ENCODE data around the gene HSPB6. TPM values are rescaled to one million over a fixed set of nuclear protein-coding genes. Genes with fewer than 3 reads are reported as not detected.
A peak's percentile ranks its signal among the peaks of the same experiment; 100 is the strongest.
"Not testable (repeated sequence)": the region's sequence is repeated elsewhere in the genome, so short reads cannot be mapped to it uniquely, and the experiment has no call there.

Gene HSPB6, protein sequence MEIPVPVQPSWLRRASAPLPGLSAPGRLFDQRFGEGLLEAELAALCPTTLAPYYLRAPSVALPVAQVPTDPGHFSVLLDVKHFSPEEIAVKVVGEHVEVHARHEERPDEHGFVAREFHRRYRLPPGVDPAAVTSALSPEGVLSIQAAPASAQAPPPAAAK
- total RNA-seq: 80.9 TPM

DNA sequence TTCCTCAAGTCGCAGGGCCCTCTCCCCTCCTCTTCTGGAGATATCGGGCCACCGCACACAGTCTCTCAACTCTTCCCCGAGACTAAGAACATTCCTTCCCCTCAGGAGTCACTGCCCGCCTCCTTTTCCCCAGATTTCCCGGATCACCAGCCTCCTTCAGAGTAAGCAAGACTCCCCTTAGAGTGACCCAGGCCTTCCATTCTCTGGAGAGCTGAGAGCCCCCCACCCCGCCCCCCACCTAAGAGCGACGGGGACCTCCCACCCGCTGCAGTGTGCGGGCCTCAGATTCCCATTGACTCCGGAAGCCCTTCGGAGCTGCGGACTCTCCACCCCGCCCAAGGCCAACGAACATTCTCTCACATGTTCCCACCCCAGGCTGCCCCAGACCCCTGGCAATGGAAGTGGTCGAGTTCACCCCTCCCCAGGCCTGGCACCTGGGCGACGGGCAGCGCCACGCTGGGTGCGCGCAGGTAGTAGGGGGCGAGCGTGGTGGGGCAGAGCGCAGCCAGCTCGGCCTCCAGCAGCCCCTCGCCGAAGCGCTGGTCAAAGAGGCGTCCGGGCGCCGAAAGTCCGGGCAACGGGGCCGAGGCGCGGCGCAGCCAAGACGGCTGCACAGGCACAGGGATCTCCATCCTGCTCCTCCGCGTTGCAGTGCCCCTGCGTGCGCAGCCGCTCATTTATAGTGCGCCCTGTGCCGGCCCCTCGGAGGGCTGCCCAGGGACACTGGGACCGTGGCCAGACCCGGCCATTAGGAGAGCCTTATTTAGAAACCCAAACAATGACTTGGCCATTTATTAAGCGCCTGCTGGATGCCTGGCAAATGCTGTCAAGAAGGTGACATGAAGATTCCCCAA, at the start of gene HSPB6:
HSPB6 (minus strand) TSS at position 653 of the 854 bp plus-strand sequence; CDS start at position 632, 21 bp downstream.
- DNase-seq (ENCODE audit: low spot score): peak; percentile 77

DNA sequence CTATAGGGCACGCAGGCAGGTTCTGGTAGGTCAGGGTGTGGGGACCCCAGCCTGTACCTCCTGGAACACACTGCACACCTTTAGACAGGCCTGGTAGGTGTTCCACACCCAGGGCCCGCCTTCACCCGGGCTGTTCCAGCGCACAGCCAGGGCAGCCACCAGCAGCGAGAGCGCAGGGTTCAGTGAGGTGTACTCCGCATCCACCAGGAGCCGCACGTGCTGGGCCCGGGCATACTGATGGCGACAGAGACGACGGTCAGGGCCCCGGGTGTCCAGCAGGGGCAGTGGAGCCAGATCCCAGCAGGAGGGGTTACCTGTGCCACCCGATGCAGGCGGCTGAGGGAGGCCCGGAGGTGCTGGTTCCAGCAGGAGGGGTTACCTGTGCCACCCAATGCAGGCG, 49.8 kb upstream of the HSPB6 start:
- no peak for DNase-seq (ENCODE audit: low spot score)

DNA sequence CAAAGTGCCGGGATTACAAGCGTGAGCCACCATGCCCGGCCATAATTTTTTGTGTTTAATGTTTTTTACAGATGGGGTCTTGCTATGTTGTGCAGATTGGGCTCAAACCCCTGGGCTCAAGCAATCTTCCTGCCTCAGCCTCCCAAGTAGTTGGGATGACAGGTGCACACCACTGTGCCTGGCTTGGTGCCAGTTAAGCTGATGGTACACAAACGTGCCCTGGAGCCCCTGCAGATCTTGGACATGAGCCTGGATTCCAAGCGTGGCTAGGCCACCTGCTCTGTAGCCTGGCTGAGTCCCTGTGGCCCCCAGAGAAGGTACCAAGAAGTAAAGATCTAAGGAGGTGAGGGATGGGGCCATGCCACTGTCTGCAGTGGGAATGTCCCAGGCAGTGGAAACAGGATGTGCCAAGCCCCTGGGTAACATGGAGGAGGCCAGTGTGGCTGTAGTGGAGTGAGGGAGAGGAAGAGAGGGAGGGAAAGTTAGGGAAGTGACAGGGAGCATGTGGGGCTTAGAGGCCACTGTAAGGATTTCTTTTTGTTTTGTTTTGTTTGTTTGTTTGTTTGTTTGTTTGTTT, 48.8 kb upstream of the HSPB6 start:
- DNase-seq (ENCODE audit: low spot score): no peak

DNA sequence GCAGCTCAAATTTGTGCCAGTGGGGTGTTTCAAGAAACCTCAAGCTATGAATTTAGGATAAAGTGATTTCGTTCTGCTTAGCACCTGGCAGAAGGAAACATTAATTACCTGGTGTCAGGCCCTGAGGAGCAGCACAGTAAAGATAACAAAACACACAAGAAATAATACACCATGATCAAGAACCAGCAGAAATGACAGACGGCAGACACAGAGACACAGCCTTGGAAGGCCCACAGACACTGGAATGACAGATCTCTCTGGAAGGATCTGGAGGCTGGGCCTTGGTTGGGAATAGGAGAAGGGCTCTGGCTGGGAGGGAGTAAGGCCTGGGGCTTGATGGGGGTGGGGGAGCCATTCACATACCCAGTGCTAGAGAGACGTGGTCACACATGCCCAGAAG, 45.0 kb upstream of the HSPB6 start:
- no peak for DNase-seq (ENCODE audit: low spot score)

DNA sequence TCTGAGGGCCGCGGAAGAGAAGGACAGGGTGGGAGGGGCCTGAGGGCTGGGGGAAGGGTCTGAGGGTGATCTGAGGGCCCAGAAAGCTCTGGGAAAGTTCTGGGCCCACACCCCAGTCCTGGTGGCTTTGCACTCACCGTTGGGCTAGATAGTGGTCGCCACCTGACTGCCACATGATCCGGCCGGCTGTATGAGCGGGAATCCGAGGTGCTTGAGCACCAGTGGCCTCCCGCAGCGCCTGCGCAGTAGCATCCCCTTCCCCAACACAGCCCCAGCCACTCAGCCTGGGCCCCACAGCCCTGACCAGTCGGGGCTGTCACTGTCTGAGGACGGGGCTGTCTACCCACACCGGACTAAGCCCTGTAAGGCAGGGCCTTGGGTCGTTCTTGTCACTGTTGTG, 40.8 kb upstream of the HSPB6 start:
- DNase-seq (ENCODE audit: low spot score): no peak

DNA sequence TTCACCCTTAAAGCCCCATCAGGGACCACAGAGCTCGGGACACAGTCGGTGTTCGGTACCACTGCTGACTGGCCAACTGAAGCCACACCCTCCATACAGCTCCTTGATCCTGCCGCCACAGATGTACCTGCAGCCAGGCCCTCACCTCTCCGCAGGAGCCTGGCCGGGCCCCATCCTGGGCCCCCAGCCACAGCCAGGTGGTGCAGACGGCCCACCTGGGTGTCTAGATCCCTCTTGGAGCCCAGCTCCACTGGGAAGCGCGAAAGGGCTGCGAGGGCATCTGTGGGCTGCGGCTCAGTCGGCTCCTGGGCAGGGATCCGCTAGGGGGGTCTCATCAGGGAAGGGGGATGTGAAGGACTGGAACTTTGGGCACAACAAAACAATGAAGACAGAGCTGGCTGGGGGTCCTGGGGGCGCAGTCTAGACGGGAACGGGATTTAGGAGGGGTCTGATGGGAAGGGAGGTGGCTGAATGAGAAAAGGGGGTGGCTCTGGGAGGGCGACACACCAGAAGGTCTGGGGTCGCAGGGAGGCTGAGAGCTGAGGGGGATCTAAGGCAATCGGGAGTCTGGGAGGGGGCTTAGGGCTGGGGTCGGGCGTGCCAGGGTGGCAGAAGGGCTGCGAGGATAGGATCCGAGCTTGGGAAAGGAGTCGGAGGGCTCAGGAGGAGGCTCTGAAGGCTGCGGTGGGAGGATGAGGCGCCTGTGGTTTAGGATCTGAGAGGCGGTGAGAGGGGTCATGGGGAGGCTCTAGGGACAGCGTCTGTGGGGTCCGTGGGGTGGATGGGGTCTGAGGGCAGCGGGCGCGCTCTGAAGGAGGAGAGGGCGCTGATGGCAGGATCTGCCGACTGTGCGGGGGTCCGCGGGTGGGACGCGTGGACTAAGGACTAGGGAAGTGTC, 40.1 kb upstream of the HSPB6 start:
- DNase-seq (ENCODE audit: low spot score): no peak

DNA sequence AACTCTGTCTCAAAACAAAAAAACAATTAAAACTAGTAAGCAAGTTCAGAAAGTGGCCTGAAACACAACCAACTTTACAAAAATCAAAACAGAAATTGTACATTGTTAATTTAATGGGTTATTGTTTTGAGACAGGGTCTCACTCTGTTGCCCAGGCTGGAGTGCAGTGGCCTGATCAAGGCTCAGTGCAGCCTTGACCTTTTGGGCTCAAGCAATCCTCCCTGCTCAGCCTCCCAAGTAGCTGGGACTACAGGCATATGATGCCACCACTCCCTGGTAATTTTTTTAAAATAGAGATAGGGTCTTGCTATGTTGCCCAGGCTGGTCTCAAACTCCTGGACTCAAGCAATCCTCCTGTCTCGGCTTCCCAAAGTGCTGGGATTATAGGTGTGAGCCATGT, 38.7 kb upstream of the HSPB6 start:
- DNase-seq (ENCODE audit: low spot score): not testable (repeated sequence)

DNA sequence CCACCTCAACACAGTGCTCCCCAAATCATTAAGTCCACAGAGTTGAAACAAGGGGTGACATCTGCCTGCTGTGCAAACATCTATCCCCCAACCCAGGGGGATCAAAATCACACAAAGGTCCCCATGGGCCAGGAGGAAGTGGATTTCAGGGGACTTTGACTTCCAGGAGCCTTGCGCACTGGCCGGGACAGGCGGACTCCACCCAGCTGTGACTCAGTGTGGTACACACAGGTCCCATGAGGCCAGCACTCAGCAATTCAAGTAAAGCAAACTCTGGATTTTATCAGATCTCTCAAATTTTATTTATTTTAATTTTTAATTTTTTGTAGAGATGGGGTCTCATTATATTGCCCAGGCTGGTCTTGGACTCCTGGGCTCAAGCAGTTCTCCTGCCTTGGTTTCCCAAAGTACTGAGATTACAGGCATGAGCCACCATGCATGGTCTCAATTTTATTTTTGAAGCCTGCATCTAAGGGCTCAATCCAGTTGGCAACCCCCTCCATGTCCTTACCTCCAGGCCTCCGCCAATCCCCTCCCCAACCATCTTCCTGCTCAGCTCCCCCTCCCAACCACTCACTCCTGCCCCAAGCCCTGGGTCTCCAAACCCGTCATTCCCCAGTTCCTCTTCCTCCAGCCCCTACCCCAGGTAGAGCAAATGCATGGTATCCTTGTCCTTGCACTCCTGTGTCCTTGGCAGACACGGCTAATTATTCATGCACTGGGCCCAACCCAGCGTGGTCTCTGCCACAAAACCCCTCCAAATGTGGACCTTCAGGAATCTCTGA, 36.7 kb upstream of the HSPB6 start:
- no peak for DNase-seq (ENCODE audit: low spot score)

DNA sequence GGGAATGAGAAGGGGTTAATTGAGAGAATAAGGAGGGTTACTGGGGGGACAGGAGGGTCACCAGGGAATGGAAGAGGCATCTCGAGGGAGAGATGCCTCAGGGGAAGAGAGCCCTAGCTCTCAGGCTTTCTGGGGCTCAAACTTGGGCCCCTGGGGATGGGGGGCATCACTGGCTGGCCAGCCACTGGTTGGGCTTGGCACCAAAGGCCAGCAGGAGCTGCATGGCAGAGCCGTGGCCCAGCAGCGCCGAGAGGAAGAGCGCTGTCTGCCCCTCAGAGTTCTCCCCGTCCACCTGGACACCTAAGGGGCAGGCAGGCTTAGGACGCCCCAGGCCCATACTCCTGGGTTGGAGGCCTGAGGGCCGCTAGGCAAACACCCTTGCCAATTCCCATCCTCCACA, 36.1 kb upstream of the HSPB6 start:
- no peak for DNase-seq (ENCODE audit: low spot score)

DNA sequence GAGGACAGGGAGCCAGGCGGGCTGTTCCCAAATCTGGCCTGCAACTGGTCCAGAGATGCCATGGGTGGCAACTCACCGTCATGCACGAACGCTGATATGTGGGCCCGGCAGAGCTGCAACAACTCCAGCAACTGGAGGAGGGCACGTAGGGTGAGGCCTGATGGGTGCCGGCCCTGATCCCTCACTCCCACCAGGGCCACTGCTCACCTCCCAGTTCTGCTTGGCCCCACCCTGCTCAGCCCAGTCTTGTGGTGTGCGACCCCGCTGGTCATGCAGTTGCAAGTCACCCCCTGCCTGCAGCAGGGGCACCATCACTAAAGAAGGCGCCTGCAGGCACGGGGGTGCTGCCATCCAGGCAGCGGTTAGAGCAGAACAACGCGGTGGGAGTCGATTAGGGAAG, 35.5 kb upstream of the HSPB6 start:
- DNase-seq (ENCODE audit: low spot score): no peak

DNA sequence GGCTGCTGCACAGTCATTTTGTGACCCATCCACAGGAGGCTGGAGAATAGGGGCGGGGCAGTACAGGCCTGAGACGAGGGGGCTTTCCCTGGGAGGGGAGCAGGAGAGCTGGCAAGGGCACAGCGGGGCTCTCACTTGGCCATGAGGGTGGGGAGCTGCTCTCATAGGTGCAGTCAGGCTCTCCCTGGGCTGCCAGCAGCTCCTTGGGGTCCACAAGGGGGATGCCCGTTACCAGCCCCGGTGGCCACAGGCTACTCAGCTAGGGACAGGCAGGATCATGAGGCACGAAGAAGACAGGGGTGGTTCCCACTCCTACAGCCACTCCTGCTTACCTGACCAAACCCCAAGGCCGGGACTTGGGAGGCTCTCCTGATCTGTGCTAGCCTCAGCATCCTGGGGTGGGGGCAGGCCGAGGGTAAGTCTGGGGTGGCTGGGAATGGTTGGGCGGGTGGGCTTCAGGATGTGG, 35.0 kb upstream of the HSPB6 start:
- DNase-seq (ENCODE audit: low spot score): no peak

DNA sequence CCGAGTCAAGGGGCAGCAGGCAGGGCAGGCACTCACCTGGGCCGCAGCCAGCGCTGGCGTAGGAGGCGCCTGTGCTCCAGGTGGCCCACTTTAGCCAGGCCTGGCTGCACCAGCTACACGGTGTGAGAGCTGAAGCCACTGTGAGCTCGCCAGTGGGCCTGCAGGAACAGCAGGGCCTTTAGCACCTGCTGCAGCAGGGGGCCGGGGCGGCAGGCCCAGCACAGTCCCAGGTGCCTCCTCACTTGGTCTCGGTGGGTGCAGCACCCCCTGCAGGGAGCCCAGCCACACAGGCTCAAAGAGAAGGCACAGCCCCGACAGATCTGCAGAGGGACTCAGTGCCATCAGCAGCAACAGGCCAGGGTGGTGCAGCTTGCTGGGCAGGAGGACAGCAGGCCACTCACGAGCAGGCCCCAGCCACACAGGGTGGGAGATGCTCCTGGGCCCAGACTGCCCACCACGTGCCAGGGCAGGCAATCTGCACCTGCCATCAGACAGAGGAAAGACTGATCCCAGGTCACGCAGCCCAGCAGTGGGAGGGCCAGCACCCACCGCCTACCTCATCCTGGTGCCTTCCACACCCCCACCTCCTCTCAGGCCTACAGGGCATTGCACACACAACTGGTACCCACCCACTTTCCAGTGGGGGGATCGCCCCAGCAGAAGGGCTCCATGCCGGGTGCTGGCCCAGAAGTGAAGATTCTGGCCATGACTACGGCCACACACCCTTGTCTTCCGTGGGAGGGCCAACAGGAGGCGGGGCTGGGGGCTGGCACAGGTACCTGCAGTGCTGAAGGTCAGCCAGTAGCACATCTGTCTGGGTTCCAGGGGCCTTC, 34.4 kb upstream of the HSPB6 start:
- no peak for DNase-seq (ENCODE audit: low spot score)

DNA sequence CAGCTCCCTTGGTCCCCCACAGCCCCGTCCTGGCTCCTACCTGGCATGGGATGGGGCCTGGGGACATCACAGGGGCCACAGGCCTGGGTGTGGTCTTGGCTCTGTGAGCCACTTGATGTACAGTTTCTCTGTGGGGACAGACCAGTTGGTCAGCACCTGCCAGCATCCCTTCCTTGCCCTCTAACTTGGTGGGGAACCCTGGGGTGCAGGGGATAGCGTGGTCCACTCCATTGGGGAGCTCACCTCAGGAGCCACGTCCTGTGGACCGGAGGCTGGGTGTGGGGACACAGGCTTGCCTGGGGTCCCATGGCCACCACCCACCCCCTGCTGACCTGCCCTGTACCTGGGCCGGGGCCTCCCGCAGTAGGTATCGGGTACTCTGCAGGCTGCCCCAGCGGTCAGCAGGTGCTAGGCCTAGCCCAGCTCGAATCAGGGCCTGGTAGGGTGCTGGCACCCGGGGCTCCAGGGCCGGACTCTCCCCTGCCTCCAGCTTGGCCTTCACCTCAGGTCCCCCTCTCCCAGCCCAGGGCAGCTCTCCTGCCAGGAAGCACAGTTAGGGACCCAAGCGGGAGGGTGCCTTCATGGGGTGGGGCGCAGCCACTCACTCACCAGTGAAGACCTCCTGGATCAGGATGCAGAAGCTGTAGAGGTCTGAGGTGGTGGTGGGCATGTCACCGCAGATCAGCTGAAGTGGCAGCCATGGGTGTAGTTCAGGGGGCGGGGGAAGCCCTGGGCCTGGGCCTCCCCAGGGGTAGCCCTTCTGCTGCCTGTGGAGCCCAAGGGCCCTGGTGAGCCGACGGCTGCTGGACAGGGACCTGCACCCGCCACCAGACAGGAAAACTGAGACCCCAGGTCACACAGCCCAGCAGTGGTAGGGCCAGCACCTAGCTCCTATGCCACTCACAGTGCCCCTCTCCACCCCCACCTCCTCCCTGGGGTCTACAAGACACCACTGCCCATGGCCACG, 33.4 kb upstream of the HSPB6 start:
- no peak for DNase-seq (ENCODE audit: low spot score)

DNA sequence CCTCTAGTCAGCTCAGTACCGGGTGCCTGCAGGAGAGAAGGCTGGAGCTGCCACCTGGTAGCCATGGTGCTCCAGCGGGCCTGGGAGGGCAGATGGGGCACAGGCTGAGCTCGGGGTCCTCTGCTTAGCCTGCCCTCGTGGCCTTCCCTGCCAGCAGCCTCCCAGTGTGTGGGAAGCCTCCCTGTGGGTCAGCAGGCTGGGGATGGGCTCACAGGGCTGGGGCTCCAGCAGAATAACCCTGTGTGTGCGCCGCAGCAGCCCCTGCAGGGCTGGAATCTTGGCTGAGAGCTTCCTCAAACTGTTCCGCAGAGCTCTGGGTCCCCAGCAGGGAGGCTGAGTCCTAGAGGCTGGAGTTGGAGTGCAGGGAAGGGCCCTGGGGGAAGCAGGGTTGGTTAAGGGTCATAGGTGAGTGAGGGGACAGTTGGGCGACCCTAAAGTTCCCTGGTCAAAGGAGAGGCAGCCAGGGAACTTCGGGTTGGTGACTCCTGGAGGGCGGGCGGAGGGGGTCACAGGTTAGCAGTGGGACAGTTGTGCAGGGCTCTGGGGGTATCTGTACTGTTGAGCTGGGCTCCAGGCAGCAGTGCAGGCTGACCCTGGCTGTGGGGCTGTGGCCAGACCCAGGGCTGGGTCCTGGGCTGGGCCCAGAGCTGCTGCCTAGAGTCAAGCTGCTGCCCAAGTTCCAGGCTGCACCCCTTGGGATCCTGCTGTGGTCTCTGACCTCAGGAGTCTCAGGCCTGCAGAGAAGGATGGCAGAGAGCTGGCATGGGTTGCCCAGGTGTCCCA, 32.6 kb upstream of the HSPB6 start:
- no peak for DNase-seq (ENCODE audit: low spot score)

DNA sequence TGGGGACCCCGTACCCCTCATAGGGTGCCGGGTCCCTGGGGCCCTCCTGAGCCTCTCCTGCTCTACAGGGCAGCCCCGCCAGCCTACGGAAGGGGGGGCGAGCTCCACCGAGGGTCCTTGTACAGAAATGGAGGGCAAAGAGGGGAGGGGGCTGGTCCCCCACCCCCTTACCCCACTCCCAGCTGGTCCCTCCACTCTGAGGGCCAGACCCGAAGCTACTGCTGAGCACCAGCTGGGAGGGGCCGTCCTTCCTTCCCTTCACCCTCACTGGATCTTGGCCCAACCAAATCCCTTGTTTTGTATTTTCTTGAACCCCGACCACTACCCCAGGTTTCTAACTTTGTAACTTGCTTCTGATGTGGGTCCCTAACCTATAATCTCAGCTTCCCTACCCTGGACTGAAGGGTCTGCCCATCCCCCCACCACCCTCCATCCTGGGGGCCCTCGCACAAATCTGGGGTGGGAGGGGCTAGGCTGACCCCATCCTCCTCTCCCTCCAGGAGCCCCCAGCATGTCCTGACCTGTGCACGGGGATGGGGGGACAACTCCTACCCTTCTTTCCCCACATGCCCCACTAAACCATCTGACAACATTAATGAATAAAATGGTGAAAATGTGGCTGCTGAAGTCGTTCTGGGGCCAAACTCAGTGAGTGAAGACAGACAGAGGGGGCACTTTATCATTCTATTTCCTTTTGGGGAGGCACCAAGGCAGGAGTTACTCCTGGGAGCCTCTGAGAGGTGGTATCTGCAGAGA, 31.6 kb upstream of the HSPB6 start:
- DNase-seq (ENCODE audit: low spot score): no peak

DNA sequence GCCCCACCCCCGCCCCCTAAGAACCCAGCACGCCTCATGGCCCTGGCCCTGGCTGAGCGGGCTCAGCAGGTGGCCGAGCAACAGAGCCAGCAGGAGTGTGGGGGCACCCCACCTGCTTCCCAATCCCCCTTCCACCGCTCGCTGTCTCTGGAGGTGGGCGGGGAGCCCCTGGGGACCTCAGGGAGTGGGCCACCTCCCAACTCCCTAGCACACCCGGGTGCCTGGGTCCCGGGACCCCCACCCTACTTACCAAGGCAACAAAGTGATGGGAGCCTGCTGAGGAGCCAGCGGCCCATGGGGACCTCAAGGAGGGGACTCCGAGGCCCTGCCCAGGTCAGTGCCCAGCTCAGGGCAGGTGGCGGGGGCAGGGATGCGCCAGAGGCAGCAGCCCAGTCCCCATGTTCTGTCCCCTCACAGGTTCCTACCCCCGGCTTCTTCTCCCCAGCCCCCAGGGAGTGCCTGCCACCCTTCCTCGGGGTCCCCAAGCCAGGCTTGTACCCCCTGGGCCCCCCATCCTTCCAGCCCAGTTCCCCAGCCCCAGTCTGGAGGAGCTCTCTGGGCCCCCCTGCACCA, 30.5 kb upstream of the HSPB6 start:
- DNase-seq (ENCODE audit: low spot score): no peak
